Gastrocnemius medialis (tissue), 4 donors: ENCODE measurements around the gene OTULIN. TPM values are rescaled to one million over a fixed set of nuclear protein-coding genes. Genes with fewer than 3 reads are reported as not detected.
A peak's percentile ranks its signal among the peaks of the same experiment; 100 is the strongest.

Experiments used
- ATAC-seq, 2 donors: fragments of 150-250 bp; one replicate each; pipeline ENCODE4 v1.9.1; 2016
- DNase-seq, 2 donors: peaks; one replicate each; pipeline ENCODE4 v3.0.0-alpha.2; 2019
- H3K27ac ChIP-seq, 4 donors: fragments of 200-600 bp; sonication (generic); 1 replicate in 1 of 4; 2 replicates in 3 of 4; pipeline ENCODE4 v1.5.1; 2016 to 2018; ENCODE audit warnings: mild to moderate bottlenecking in 2 of 4, moderate library complexity in 1 of 4
- H3K27me3 ChIP-seq, 3 donors: fragments of 200-600 bp; sonication (generic) in 2 of 3; 1 replicate in 1 of 3; 2 replicates in 2 of 3; pipeline versions ENCODE4 v1.5.1 to v1.6.0; 2016 to 2019; ENCODE audit warnings: mild to moderate bottlenecking in 1 of 3, moderate library complexity in 1 of 3
- H3K36me3 ChIP-seq, 2 donors: fragments of 200-600 bp; sonication (generic) in 1 of 2; one replicate each; pipeline ENCODE4 v1.5.1; 2017 to 2018
- H3K4me1 ChIP-seq, 2 donors: fragments of 200-600 bp; sonication (generic) in 1 of 2; one replicate each; pipeline ENCODE4 v1.5.1; 2016 to 2017; ENCODE audit warnings: mild to moderate bottlenecking in 2 of 2
- H3K4me3 ChIP-seq, 4 donors: fragments of 200-600 bp; sonication (generic) in 3 of 4; 1 replicate in 1 of 4; 2 replicates in 3 of 4; pipeline ENCODE4 v1.5.1; 2016 to 2019; ENCODE audit warnings: mild to moderate bottlenecking in 2 of 4
- H3K9me3 ChIP-seq, 3 donors: fragments of 200-600 bp; sonication (generic) in 2 of 3; 1 replicate in 1 of 3; 2 replicates in 2 of 3; pipeline ENCODE4 v1.5.1; 2016 to 2019
- POLR2A ChIP-seq, 2 donors: fragments of 450-650 bp; IDR thresholded peaks; one replicate each; pipeline ENCODE4 v1.6.1; 2017; ENCODE audit warnings: antibody characterized with exemption in 2 of 2, mild to moderate bottlenecking in 2 of 2, moderate library complexity in 2 of 2
- in situ Hi-C, 4 donors: fragments of 200-750 bp; cut with MboI; loops; one replicate each; pipeline versions ENCODE4 v1.15.0 to v1.8.0; 2017; ENCODE audit warnings: low sequenced_read_pairs in 4 of 4
- intact Hi-C: fragments of 100-400 bp; cut with DNase I; formaldehyde crosslinking; loops from one replicate; pipeline ENCODE4 v1.15.1; 2023; ENCODE audit warnings: low total_unique reads
- total RNA-seq, 4 donors: library from RNA; depleted of rRNA; stranded (reverse); fragments of >200 nt; gene quantifications; one replicate each; pipeline versions ENCODE4 v1.1.0 to v1.2.3, GENCODE V29; 2016
- TF ChIP-seq, protein P1 (sequence below), 5 experiments: fragments of 450-650 bp in 3 of 5; fragments of 200-600 bp in 2 of 5; sonication (generic) in 2 of 5; IDR thresholded peaks in 4 of 5; conservative IDR thresholded peaks in 1 of 5; 1 replicate in 4 of 5; 2 replicates in 1 of 5; pipeline ENCODE4 v1.5.1; 2016 to 2019; ENCODE audit warnings: antibody characterized with exemption in 5 of 5, mild to moderate bottlenecking in 3 of 5, moderate library complexity in 3 of 5

OTULIN gene
- total RNA-seq, 4 donors from 2014 or later: 15.1 to 28.3 (median 20.2) TPM

DNA sequence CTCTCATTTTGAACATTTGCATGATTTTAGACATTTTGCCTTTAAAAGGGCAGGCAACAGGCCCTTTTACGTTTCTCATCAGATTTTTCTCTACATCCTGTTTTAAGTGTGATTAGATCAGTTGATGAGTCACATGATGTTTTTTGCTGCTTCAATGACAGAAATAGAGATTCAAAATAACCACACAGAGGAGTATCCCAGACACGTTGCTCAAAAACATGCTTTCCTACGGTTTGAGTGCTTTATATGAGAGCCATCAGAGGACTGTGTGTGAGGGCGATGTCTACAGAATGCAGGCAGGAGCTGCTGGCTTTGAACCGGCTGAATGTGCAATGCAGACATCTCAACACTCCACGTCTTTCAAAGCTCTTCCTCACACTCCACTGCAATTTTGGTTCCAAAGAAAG is 42.1 kb downstream of the OTULIN start:
- ATAC-seq (no peak), DNase-seq (no peak)
- TF ChIP-seq, protein P1, sequence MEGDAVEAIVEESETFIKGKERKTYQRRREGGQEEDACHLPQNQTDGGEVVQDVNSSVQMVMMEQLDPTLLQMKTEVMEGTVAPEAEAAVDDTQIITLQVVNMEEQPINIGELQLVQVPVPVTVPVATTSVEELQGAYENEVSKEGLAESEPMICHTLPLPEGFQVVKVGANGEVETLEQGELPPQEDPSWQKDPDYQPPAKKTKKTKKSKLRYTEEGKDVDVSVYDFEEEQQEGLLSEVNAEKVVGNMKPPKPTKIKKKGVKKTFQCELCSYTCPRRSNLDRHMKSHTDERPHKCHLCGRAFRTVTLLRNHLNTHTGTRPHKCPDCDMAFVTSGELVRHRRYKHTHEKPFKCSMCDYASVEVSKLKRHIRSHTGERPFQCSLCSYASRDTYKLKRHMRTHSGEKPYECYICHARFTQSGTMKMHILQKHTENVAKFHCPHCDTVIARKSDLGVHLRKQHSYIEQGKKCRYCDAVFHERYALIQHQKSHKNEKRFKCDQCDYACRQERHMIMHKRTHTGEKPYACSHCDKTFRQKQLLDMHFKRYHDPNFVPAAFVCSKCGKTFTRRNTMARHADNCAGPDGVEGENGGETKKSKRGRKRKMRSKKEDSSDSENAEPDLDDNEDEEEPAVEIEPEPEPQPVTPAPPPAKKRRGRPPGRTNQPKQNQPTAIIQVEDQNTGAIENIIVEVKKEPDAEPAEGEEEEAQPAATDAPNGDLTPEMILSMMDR (IDR thresholded peaks at IDR 0.05 in 4 of 5, conservative IDR thresholded peaks at IDR 0.05 in 1 of 5): no peak
- no peak for TF ChIP-seq POLR2A (IDR thresholded peaks at IDR 0.05)
- peaks cover 0 to 32% of the 10 kb centered on the region in 2 donors for H3K36me3 ChIP-seq
- H3K27me3 ChIP-seq: no peaks in the 10 kb centered on the region
- intact Hi-C loops (no loop called here), in situ Hi-C loops (no loop called here)
- H3K9me3 ChIP-seq: no peaks in the 10 kb centered on the region
- H3K4me3 ChIP-seq: no peak overlapping the region
- H3K27ac ChIP-seq: peak overlapping the region in 3 of 4 donors; percentile 9 to 30 (median 17)
- H3K4me1 ChIP-seq: peaks cover 0 to 6% of the 10 kb centered on the region in 2 donors

DNA sequence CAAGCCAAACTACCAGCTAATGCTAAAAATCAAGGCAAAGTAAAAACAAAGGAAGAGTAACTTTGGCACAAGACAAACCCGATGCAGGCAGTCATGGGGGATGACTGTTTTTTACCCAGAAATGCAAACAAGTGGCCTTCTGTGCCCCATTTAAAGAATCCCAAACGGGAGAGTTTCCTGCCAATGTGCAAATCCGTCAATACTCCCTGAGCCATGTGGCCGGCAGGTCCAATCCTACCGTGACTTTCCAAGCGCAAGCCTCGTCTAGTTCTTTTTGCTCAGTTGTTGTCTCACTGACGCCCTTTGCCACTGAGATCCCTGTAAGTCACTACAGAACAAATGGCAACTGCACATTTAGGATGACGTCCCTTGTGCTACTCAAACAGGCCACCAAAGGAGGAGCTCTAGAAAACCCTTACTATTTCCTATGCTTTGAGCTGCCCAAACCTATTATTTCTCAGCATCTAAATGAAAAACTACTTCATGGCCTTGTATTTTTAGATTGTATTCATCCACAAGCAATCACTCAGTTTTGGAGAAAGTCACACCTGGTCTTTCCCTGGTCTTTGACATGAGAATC is 43.4 kb downstream of the OTULIN start:
- Histone ChIP-seq H3K9me3 (no peaks in the 10 kb centered on the region), H3K4me1 (peaks cover 0 to 6% of the 10 kb centered on the region in 2 donors), H3K27ac (peak overlapping the region in 1 of 4 donors; percentile 13), H3K36me3 (peaks cover 0 to 43% of the 10 kb centered on the region in 2 donors), H3K4me3 (no peak overlapping the region), H3K27me3 (no peaks in the 10 kb centered on the region)
- no peak for ATAC-seq
- TF ChIP-seq, protein P1 (IDR thresholded peaks at IDR 0.05 in 4 of 5, conservative IDR thresholded peaks at IDR 0.05 in 1 of 5): no peak
- TF ChIP-seq POLR2A (IDR thresholded peaks at IDR 0.05): no peak
- in situ Hi-C loops (no loop called here), intact Hi-C loops (no loop called here)
- no peak for DNase-seq

DNA sequence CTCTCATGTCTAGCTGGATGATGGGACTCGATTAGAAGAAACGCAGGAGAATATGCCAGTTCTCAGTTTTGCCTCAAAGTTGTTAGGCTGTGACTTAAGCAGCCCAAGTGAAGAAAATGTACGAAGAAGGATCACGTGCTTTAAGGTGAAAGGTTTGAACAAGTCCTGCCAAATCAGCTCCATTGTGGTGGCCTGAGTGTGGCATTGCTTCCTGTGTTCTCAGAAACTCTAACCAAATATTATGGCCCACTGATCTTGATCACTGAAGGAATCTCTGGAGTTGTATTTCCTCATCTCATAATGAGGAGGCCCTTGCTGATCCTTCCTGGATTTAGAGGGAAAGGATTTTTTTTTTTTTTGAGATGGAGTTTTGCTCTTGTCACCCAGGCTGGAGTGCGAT is 44.0 kb downstream of the OTULIN start:
- TF ChIP-seq, protein P1 (IDR thresholded peaks at IDR 0.05 in 4 of 5, conservative IDR thresholded peaks at IDR 0.05 in 1 of 5): no peak
- TF ChIP-seq POLR2A (IDR thresholded peaks at IDR 0.05): no peak
- in situ Hi-C loops: no loop called here
- DNase-seq (no peak), ATAC-seq (no peak)
- H3K4me3 ChIP-seq: no peak overlapping the region
- no peaks in the 10 kb centered on the region for H3K27me3 ChIP-seq
- intact Hi-C loops: no loop called here
- H3K27ac ChIP-seq: peak overlapping the region in 1 of 4 donors; percentile 13
- H3K9me3 ChIP-seq: no peaks in the 10 kb centered on the region
- peaks cover 0 to 50% of the 10 kb centered on the region in 2 donors for H3K36me3 ChIP-seq
- H3K4me1 ChIP-seq: peaks cover 0 to 6% of the 10 kb centered on the region in 2 donors

DNA sequence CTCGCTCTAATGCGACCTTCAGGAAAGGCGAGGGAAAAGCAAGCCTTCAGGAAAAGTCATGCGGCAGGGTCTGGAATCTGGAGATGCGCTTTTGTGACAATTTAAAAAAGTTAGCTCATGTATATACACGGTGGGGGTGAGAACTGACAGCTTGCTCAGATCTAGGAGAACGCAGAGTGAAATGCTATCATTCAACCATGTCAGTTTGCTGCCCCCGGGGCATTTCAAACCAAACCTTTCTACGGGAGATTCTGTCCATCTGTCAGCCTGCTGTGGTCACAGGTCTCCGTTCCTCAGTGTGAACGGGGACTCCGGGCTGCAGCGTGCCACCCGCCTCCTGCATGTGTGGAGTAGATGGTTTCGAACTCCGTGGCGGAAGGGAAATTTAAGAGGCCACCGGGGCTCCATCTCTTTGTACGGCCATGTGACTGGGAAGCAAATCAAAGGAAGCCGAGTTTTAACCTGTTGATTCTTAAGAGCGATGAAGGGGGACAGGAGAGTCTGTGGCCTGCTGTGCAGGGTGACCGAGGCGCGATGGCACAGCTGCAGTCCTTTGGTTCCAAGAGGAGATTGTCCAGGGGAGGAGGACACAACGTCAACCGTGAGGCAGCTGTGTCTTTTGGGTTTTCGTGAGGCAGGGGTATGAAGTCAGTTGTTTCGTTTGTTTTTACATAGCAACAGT is 45.9 kb downstream of the OTULIN start:
- in situ Hi-C loops: no loop called here
- no peak for DNase-seq

More for the DNA sequence above, 45.9 kb downstream of the OTULIN start:
- ATAC-seq: no peak
- Histone ChIP-seq H3K4me3 (no peak overlapping the region), H3K27me3 (no peaks in the 10 kb centered on the region), H3K27ac (no peak overlapping the region), H3K36me3 (peaks cover 0 to 54% of the 10 kb centered on the region in 2 donors), H3K9me3 (no peaks in the 10 kb centered on the region), H3K4me1 (peaks cover 4 to 16% of the 10 kb centered on the region in 2 donors)
- TF ChIP-seq, protein P1 (IDR thresholded peaks at IDR 0.05 in 4 of 5, conservative IDR thresholded peaks at IDR 0.05 in 1 of 5): no peak
- no peak for TF ChIP-seq POLR2A (IDR thresholded peaks at IDR 0.05)
- intact Hi-C loops: no loop called here
